ENCODE data around the gene MLX.
"Not testable (repeated sequence)": the region's sequence is repeated elsewhere in the genome, so short reads cannot be mapped to it uniquely, and the experiment has no call there.

MLX gene

DNA sequence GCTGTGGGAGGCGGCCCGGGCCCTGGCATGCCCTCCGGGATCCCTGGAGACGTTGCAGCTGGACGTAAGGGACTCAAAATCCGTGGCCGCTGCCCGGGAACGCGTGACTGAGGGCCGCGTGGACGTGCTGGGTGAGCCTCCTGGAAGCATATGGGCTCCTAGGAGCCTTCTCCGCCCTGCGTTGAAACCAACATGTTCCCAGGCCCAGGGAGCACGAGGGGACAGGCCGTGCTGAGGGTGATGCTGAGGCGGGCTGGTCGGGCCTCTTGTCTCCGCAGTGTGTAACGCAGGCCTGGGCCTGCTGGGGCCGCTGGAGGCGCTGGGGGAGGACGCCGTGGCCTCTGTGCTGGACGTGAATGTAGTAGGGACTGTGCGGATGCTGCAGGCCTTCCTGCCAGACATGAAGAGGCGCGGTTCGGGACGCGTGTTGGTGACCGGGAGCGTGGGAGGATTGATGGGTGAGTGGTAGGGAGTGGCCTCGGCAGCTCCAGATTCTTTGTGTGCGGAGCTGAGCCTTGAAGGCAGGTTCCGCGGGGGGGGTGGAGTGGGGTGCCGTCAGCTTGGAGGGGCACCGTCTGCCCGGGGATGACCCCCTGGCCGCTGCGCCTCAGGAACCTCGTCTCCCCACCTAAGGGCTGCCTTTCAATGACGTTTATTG lies 13.6 kb upstream of the MLX start:
- no peaks in the 10 kb centered on the region for H3K9me3 ChIP-seq (ENCODE audit: insufficient read depth, low read length)
- peaks cover 8% of the 10 kb centered on the region for H3K79me2 ChIP-seq (ENCODE audit: low read length)
- H2AFZ ChIP-seq (ENCODE audit: low read depth, low read length), result no peak overlapping the region
- no peak overlapping the region for H3K27ac ChIP-seq (ENCODE audit: low read length)
- H3K4me3 ChIP-seq (ENCODE audit: low read length), result no peak overlapping the region
- TF ChIP-seq, protein P1, sequence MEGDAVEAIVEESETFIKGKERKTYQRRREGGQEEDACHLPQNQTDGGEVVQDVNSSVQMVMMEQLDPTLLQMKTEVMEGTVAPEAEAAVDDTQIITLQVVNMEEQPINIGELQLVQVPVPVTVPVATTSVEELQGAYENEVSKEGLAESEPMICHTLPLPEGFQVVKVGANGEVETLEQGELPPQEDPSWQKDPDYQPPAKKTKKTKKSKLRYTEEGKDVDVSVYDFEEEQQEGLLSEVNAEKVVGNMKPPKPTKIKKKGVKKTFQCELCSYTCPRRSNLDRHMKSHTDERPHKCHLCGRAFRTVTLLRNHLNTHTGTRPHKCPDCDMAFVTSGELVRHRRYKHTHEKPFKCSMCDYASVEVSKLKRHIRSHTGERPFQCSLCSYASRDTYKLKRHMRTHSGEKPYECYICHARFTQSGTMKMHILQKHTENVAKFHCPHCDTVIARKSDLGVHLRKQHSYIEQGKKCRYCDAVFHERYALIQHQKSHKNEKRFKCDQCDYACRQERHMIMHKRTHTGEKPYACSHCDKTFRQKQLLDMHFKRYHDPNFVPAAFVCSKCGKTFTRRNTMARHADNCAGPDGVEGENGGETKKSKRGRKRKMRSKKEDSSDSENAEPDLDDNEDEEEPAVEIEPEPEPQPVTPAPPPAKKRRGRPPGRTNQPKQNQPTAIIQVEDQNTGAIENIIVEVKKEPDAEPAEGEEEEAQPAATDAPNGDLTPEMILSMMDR (IDR thresholded peaks at IDR 0.05; ENCODE audit: low read depth, low read length), result no peak
- no peak for TF ChIP-seq EZH2phosphoT487 (IDR thresholded peaks at IDR 0.05; ENCODE audit: low read depth)
- H3K9ac ChIP-seq (ENCODE audit: low read length), result no peak overlapping the region
- peaks cover 11% of the 10 kb centered on the region for H3K4me1 ChIP-seq (ENCODE audit: low read length)
- H4K20me1 ChIP-seq (ENCODE audit: insufficient read depth, low read length), result no peaks in the 10 kb centered on the region
- no peak overlapping the region for H3K4me2 ChIP-seq (ENCODE audit: low read length)
- H3K36me3 ChIP-seq (replicated peaks; ENCODE audit: low read depth, low read length), result no peaks in the 10 kb centered on the region
- no peaks in the 10 kb centered on the region for H3K27me3 ChIP-seq (ENCODE audit: low read depth, low read length)

DNA sequence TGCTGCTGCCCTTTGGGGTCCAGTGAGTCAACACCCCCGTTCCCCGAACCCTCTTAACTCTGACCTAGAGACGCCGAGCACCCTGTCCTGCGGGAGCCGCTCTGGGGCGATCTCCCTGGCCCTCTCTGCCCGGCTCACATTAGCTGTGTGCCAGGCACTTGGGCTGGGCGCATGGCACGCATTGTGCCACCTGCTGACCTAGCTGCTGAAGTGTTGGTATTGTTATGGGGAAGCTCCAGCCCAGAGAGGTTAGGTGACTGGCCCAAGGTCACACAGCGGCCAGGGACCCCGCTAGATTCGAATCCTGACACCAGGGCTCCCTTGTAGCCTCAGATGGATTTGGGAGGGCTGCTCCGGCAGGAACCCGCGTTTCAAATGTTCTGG lies 13.0 kb upstream of the MLX start:
- Histone ChIP-seq H3K36me3 (replicated peaks; ENCODE audit: low read depth, low read length) (no peaks in the 10 kb centered on the region), H3K27me3 (ENCODE audit: low read depth, low read length) (no peaks in the 10 kb centered on the region), H3K27ac (ENCODE audit: low read length) (0 out of 2 replicates have a peak overlapping the region, but pooled peaks have one; percentile 46), H3K9ac (ENCODE audit: low read length) (peak overlapping the region; percentile 88), H3K9me3 (ENCODE audit: insufficient read depth, low read length) (no peaks in the 10 kb centered on the region), H3K79me2 (ENCODE audit: low read length) (peaks cover 8% of the 10 kb centered on the region), H3K4me1 (ENCODE audit: low read length) (peaks cover 11% of the 10 kb centered on the region), H2AFZ (ENCODE audit: low read depth, low read length) (no peak overlapping the region), H3K4me2 (ENCODE audit: low read length) (peak overlapping the region; percentile 97), H3K4me3 (ENCODE audit: low read length) (peak overlapping the region; percentile 92), H4K20me1 (ENCODE audit: insufficient read depth, low read length) (no peaks in the 10 kb centered on the region)
- TF ChIP-seq, protein P1 (IDR thresholded peaks at IDR 0.05; ENCODE audit: low read depth, low read length), result no peak
- TF ChIP-seq EZH2phosphoT487 (IDR thresholded peaks at IDR 0.05; ENCODE audit: low read depth), result no peak

DNA sequence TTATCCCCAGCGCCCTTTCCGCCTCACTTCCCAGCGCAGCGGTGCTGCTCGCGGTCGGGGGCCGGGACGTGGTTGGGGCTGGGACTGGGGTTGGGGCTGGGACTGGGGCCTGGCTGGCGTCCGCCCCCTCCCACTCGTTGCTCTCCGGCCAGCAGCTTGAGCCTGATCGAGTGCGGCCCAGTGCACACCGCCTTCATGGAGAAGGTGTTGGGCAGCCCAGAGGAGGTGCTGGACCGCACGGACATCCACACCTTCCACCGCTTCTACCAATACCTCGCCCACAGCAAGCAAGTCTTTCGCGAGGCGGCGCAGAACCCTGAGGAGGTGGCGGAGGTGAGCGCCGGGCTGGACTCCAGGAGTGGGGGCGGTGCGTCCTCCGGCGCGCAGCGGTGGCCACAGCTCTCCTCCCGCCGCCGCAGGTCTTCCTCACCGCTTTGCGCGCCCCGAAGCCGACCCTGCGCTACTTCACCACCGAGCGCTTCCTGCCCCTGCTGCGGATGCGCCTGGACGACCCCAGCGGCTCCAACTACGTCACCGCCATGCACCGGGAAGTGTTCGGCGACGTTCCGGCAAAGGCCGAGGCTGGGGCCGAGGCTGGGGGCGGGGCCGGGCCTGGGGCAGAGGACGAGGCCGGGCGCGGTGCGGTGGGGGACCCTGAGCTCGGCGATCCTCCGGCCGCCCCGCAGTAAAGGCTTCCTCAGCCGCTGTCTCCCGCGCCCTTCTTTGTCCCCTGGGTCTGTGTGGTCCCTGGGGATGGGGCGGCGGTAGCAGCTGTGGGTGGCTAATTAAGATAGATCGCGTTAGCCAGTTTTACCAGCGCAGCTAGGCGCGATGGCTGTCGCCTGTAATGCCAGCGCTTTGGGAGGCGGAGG lies 12.4 kb upstream of the MLX start:
- Histone ChIP-seq H3K79me2 (ENCODE audit: low read length) (peaks cover 8% of the 10 kb centered on the region), H3K4me2 (ENCODE audit: low read length) (peak overlapping the region; percentile 97), H4K20me1 (ENCODE audit: insufficient read depth, low read length) (no peaks in the 10 kb centered on the region), H3K27ac (ENCODE audit: low read length) (peak overlapping the region; percentile 46), H3K36me3 (replicated peaks; ENCODE audit: low read depth, low read length) (no peaks in the 10 kb centered on the region), H3K27me3 (ENCODE audit: low read depth, low read length) (no peaks in the 10 kb centered on the region), H3K4me3 (ENCODE audit: low read length) (peak overlapping the region; percentile 92), H2AFZ (ENCODE audit: low read depth, low read length) (peak overlapping the region; percentile 58; the same call in 1 of the 2 replicates), H3K9me3 (ENCODE audit: insufficient read depth, low read length) (no peaks in the 10 kb centered on the region), H3K4me1 (ENCODE audit: low read length) (peaks cover 11% of the 10 kb centered on the region), H3K9ac (ENCODE audit: low read length) (peak overlapping the region; percentile 88)
- no peak for TF ChIP-seq EZH2phosphoT487 (IDR thresholded peaks at IDR 0.05; ENCODE audit: low read depth)
- TF ChIP-seq, protein P1 (IDR thresholded peaks at IDR 0.05; ENCODE audit: low read depth, low read length), result no peak

DNA sequence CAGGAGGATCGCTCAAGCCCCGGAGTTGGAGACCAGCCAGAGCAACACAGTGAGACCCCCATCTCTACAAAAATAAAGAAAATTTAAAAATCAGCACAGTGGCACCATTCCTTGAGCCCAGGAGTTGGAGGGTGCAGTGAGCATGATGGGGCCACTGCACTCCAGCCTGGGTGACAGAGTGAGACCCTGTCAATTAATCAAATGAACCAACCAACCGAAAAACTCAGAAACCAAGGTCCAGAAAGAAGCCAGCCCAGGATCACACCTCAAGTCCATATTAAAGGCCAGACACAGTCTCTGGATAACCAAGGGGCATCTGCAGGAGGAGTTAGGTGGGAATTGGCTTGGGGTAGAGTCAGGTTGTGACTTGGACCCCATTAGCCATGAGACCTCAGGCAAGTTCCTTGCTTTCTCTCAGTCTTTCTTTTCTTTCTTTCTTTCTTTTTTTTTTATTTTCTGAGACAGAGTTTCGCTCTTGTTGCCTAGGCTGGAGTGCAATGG lies 11.7 kb upstream of the MLX start:
- Histone ChIP-seq H3K4me1 (ENCODE audit: low read length) (peaks cover 11% of the 10 kb centered on the region), H3K9ac (ENCODE audit: low read length) (peak overlapping the region; percentile 88), H3K27ac (ENCODE audit: low read length) (0 out of 2 replicates have a peak overlapping the region, but pooled peaks have one; percentile 46), H2AFZ (ENCODE audit: low read depth, low read length) (no peak overlapping the region), H3K27me3 (ENCODE audit: low read depth, low read length) (no peaks in the 10 kb centered on the region), H3K9me3 (ENCODE audit: insufficient read depth, low read length) (no peaks in the 10 kb centered on the region), H3K4me3 (ENCODE audit: low read length) (peak overlapping the region; percentile 92), H3K4me2 (ENCODE audit: low read length) (peak overlapping the region; percentile 97), H3K36me3 (replicated peaks; ENCODE audit: low read depth, low read length) (no peaks in the 10 kb centered on the region), H3K79me2 (ENCODE audit: low read length) (peaks cover 8% of the 10 kb centered on the region), H4K20me1 (ENCODE audit: insufficient read depth, low read length) (no peaks in the 10 kb centered on the region)
- TF ChIP-seq EZH2phosphoT487 (IDR thresholded peaks at IDR 0.05; ENCODE audit: low read depth), result no peak
- TF ChIP-seq, protein P1 (IDR thresholded peaks at IDR 0.05; ENCODE audit: low read depth, low read length), result no peak

GRCh38 chr17:42555961-42556617 lies 10.8 kb upstream of the MLX start:
- H3K4me1 ChIP-seq (ENCODE audit: low read length), result peaks cover 11% of the 10 kb centered on the region
- H3K27me3 ChIP-seq (ENCODE audit: low read depth, low read length); H3K27ac ChIP-seq (ENCODE audit: low read length); H2AFZ ChIP-seq (ENCODE audit: low read depth, low read length); H3K79me2 ChIP-seq (ENCODE audit: low read length); H3K4me3 ChIP-seq (ENCODE audit: low read length); H3K9ac ChIP-seq (ENCODE audit: low read length); H4K20me1 ChIP-seq (ENCODE audit: insufficient read depth, low read length); H3K9me3 ChIP-seq (ENCODE audit: insufficient read depth, low read length); H3K36me3 ChIP-seq (replicated peaks; ENCODE audit: low read depth, low read length): not testable (repeated sequence)
- H3K4me2 ChIP-seq (ENCODE audit: low read length), result 0 out of 2 replicates have a peak overlapping the region, but pooled peaks have one; percentile 97
